OCI-LY3 (cell line): ENCODE data around the gene NOTUM.

ENCODE experiments used
- H2AFZ ChIP-seq: fragments of 200-600, 300-600 bp; shearing (Covaris generic); 2 replicates; pipeline ENCODE4 v1.6.0; 2014; ENCODE audit warnings: antibody characterized with exemption, low read depth, low read length
- H3K27ac ChIP-seq: fragments of 200-600, 300-600 bp; sonication (generic); 2 replicates; pipeline ENCODE4 v1.5.1; 2014; ENCODE audit warnings: mild to moderate bottlenecking, low read length, moderate library complexity, mixed read lengths
- H3K27me3 ChIP-seq: fragments of 200-600, 300-600 bp; sonication (generic); 2 replicates; pipeline ENCODE4 v1.6.1; 2014; ENCODE audit warnings: low read depth, low read length, mixed read lengths
- H3K36me3 ChIP-seq: fragments of 200-600, 300-600 bp; sonication (generic); replicated peaks from 2 replicates; pipeline ENCODE3; 2014; ENCODE audit warnings: low read depth, low read length, mixed read lengths
- H3K4me1 ChIP-seq: fragments of 300-600, 200-600 bp; sonication (generic); 2 replicates; pipeline ENCODE4 v1.6.1; 2014; ENCODE audit warnings: low read length, mixed read lengths
- H3K4me2 ChIP-seq: fragments of 200-600, 300-600 bp; sonication (generic); 2 replicates; pipeline ENCODE4 v1.6.1; 2014; ENCODE audit warnings: low read length, mixed read lengths
- H3K4me3 ChIP-seq: fragments of 300-600, 200-600 bp; sonication (generic); 2 replicates; pipeline ENCODE4 v1.5.1; 2014; ENCODE audit warnings: antibody characterized with exemption, mild to moderate bottlenecking, low read length, moderate library complexity
- H3K79me2 ChIP-seq: fragments of 300-600, 200-600 bp; shearing (Covaris generic); 2 replicates; pipeline ENCODE4 v1.6.1; 2014; ENCODE audit warnings: mild to moderate bottlenecking, low read length, mixed read lengths
- H3K9ac ChIP-seq: fragments of 300-600, 200-600 bp; shearing (Covaris generic); 2 replicates; pipeline ENCODE4 v1.6.0; 2014; ENCODE audit warnings: mild to moderate bottlenecking, low read length, moderate library complexity
- H3K9me3 ChIP-seq: fragments of 200-600, 300-600 bp; shearing (Covaris generic); 2 replicates; pipeline ENCODE4 v1.6.1; 2014; ENCODE audit warnings: low read length, mixed read lengths; ENCODE audit not compliant: insufficient read depth
- H4K20me1 ChIP-seq: fragments of 200-600, 300-600 bp; sonication (generic); 2 replicates; pipeline ENCODE4 v1.6.1; 2016; ENCODE audit warnings: low read length, mixed read lengths; ENCODE audit not compliant: insufficient read depth
- EZH2phosphoT487 ChIP-seq: fragments of 200-600 bp; shearing (Covaris generic); IDR thresholded peaks from 2 replicates; pipeline ENCODE4 v1.6.1; 2018; ENCODE audit warnings: antibody characterized with exemption, mixed run types, low read depth
- TF ChIP-seq, protein P1 (sequence below): fragments of 200-600, 300-600 bp; sonication (generic); IDR thresholded peaks from 2 replicates; pipeline ENCODE4 v1.5.1; 2014; ENCODE audit warnings: antibody characterized with exemption, low read length, low read depth

Gene NOTUM

GRCh38 chr17:81980707-81981343, 19.8 kb upstream of the NOTUM start:
- no peak overlapping the region for H3K4me2 ChIP-seq
- peaks cover 11% of the 10 kb centered on the region for H3K4me1 ChIP-seq
- H3K36me3 ChIP-seq = peaks cover 8% of the 10 kb centered on the region
- H3K79me2 ChIP-seq = peaks cover 4% of the 10 kb centered on the region; the same call in 1 of the 2 replicates
- no peaks in the 10 kb centered on the region for H3K27me3 ChIP-seq
- no peak for TF ChIP-seq EZH2phosphoT487
- TF ChIP-seq, protein P1, sequence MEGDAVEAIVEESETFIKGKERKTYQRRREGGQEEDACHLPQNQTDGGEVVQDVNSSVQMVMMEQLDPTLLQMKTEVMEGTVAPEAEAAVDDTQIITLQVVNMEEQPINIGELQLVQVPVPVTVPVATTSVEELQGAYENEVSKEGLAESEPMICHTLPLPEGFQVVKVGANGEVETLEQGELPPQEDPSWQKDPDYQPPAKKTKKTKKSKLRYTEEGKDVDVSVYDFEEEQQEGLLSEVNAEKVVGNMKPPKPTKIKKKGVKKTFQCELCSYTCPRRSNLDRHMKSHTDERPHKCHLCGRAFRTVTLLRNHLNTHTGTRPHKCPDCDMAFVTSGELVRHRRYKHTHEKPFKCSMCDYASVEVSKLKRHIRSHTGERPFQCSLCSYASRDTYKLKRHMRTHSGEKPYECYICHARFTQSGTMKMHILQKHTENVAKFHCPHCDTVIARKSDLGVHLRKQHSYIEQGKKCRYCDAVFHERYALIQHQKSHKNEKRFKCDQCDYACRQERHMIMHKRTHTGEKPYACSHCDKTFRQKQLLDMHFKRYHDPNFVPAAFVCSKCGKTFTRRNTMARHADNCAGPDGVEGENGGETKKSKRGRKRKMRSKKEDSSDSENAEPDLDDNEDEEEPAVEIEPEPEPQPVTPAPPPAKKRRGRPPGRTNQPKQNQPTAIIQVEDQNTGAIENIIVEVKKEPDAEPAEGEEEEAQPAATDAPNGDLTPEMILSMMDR = no peak
- H3K9me3 ChIP-seq = no peaks in the 10 kb centered on the region
- no peak overlapping the region for H3K27ac ChIP-seq
- H3K9ac ChIP-seq = no peak overlapping the region
- H4K20me1 ChIP-seq = no peaks in the 10 kb centered on the region
- no peak overlapping the region for H3K4me3 ChIP-seq
- H2AFZ ChIP-seq = no peak overlapping the region

DNA sequence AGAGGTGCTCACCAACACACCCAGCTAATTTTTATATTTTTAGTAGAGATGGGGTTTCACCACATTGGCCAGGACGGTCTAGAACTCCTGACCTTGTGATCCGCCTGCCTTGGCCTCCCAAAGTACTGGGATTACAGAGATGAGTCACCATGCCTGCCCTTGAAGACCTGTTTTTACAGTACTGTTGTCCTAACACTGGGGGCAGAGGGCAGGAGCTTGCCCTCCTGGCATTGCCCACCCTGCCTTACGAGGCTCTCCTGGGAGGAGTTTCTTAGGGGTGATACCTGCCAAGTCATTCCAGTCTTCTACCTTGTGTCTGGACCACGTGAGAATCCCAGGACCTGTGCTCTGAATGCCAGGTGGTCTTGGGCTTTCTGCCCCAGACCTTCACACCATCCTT, 19.1 kb upstream of the NOTUM start:
- TF ChIP-seq, protein P1 = no peak
- TF ChIP-seq EZH2phosphoT487 = no peak
- H3K9me3 ChIP-seq = no peaks in the 10 kb centered on the region
- H3K9ac ChIP-seq = no peak overlapping the region
- peaks cover 4% of the 10 kb centered on the region; the same call in 1 of the 2 replicates for H3K79me2 ChIP-seq
- H3K27ac ChIP-seq = no peak overlapping the region
- no peaks in the 10 kb centered on the region for H3K27me3 ChIP-seq
- peaks cover 11% of the 10 kb centered on the region for H3K4me1 ChIP-seq
- H3K4me2 ChIP-seq = no peak overlapping the region
- H4K20me1 ChIP-seq = no peaks in the 10 kb centered on the region
- no peak overlapping the region for H3K4me3 ChIP-seq
- H3K36me3 ChIP-seq = peaks cover 7% of the 10 kb centered on the region
- no peak overlapping the region for H2AFZ ChIP-seq

DNA sequence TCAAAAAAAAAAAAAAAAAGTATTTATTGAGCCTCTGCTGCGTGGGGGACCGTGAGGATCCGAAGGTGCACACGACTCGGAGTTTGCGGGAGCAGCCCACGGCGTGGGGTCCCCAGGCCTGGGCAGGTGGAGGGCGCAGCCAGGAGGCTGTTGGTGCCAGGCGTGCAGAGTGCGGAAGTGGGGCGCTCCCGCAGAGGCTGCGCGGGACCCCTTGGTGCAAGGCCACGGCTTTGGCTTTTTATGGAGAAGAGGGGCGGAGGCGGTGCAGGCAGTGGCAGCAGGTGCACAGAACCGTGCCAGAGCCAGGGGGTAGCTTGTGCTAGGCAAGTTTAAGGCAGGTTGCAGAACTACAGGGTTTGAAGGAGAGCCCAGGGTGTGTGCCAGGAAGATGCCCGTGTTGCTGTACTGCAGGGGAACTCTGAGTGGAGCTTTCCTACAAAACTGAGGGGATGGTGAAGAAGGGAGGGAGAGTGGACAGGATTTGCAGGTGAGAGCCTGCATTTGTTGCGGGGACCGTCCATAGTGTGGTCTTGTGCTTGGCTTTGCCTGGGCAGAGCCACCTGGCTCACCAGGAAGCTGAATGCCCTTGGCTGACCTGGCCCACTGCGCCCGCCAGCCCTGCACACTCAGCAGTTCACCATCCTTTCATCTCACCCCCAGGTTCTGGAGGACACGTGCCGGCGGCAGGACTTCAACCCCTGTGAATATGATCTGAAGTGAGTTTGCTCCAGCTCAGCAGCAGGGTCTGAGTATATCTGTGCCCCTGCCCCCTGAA, 17.7 kb upstream of the NOTUM start:
- TF ChIP-seq EZH2phosphoT487 = no peak
- TF ChIP-seq, protein P1 = no peak
- Histone ChIP-seq H3K79me2 (peaks cover 4% of the 10 kb centered on the region; the same call in 1 of the 2 replicates), H3K4me3 (peak overlapping the region; percentile 94), H3K9ac (no peak overlapping the region), H3K9me3 (no peaks in the 10 kb centered on the region), H3K4me1 (peaks cover 11% of the 10 kb centered on the region), H3K27ac (no peak overlapping the region), H4K20me1 (no peaks in the 10 kb centered on the region), H3K27me3 (no peaks in the 10 kb centered on the region), H3K36me3 (peaks cover 3% of the 10 kb centered on the region), H3K4me2 (peak overlapping the region; percentile 65), H2AFZ (no peak overlapping the region)

DNA sequence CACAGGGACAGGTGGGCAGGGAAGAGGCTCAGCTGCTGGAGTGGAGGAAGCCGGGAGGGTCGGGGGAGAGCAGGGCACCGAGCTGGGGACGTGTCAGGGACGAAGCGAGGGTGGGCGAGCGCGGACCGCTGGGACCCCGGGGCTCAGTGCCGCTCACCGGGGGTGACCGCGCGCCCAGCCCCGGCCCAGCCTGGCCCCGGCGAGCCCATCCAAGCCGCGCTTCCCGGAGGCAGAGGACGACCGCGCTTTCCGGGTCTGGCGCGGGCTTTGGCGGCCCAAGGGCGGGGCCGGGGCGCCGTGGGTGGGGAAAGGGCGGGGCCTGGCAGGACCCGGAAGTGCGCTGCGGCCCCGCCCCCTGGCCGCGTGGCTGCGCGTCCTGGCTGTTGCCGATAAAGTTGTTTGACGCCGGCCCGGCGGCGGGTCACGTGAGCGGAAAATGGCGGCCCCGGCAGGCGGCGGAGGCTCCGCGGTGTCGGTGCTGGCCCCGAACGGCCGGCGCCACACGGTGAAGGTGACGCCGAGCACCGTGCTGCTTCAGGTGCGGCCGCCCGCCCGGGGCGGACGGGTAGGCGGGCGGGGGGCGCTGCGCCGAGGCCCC, 16.3 kb upstream of the NOTUM start, which contains the start of gene ASPSCR1:
Gene ASPSCR1 (plus strand): TSS at position 419 of the 598 bp plus-strand sequence. CDS start 18 bp downstream, at position 437.
- Histone ChIP-seq H3K27me3 (no peaks in the 10 kb centered on the region), H3K9ac (peak within 1 kb of the TSS; percentile 98), H3K27ac (peak within 1 kb of the TSS; percentile 59), H3K4me3 (peak within 1 kb of the TSS; percentile 94), H3K9me3 (no peaks in the 10 kb centered on the region), H3K36me3 (peaks cover 3% of the 10 kb centered on the region), H2AFZ (0 out of 2 replicates have a peak within 1 kb of the TSS, but pooled peaks have one; percentile 54), H3K4me2 (peak within 1 kb of the TSS; percentile 96), H4K20me1 (no peaks in the 10 kb centered on the region), H3K79me2 (peaks cover 4% of the 10 kb centered on the region; the same call in 1 of the 2 replicates), H3K4me1 (peaks cover 11% of the 10 kb centered on the region)
- TF ChIP-seq EZH2phosphoT487 = no peak
- TF ChIP-seq, protein P1 = no peak
